GM13977 (cell line): ENCODE measurements around the gene ST8SIA5.

Source experiments
- DNase-seq: peaks from one replicate; pipeline ENCODE4 v3.0.0; 2012; ENCODE audit warnings: low spot score
- in situ Hi-C: fragments of 300-500 bp; cut with MboI; formaldehyde crosslinking; loops from one replicate; pipeline ENCODE4 v1.12.0; 2022; ENCODE audit warnings: low sequenced_read_pairs, low pct_unique_long_range_greater_than_20kb, mixed read lengths, inconsistent platforms; ENCODE audit not compliant: unreplicated experiment
- TF ChIP-seq, protein P1 (sequence below): IDR thresholded peaks from 2 replicates; pipeline ENCODE4 v1.5.1; 2012; ENCODE audit warnings: mild to moderate bottlenecking, control low read depth; ENCODE audit not compliant: insufficient read depth; ENCODE audit errors: extremely low read depth, missing control alignments

Gene ST8SIA5

DNA sequence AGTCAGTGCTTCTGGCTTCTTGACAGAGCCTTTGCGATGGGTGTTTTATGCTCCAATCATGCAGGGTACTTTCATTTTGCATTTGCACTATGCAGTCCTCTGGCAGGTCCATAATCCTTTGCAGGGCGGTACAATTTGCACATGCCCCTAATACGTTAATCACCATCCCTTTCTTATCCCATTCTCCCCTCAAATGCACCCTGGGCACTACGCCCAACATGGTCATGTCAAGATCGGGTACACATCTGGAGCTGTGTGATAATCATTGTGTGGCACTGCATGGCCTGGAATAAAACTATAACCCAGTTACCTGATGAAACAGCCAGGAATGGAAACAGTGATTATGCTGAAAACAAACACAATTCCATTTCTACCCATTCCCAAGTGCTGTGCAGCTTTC lies 127.5 kb downstream of the ST8SIA5 start:
- no peak for DNase-seq
- TF ChIP-seq, protein P1, sequence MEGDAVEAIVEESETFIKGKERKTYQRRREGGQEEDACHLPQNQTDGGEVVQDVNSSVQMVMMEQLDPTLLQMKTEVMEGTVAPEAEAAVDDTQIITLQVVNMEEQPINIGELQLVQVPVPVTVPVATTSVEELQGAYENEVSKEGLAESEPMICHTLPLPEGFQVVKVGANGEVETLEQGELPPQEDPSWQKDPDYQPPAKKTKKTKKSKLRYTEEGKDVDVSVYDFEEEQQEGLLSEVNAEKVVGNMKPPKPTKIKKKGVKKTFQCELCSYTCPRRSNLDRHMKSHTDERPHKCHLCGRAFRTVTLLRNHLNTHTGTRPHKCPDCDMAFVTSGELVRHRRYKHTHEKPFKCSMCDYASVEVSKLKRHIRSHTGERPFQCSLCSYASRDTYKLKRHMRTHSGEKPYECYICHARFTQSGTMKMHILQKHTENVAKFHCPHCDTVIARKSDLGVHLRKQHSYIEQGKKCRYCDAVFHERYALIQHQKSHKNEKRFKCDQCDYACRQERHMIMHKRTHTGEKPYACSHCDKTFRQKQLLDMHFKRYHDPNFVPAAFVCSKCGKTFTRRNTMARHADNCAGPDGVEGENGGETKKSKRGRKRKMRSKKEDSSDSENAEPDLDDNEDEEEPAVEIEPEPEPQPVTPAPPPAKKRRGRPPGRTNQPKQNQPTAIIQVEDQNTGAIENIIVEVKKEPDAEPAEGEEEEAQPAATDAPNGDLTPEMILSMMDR = no peak
- in situ Hi-C loops = no loop called here

DNA sequence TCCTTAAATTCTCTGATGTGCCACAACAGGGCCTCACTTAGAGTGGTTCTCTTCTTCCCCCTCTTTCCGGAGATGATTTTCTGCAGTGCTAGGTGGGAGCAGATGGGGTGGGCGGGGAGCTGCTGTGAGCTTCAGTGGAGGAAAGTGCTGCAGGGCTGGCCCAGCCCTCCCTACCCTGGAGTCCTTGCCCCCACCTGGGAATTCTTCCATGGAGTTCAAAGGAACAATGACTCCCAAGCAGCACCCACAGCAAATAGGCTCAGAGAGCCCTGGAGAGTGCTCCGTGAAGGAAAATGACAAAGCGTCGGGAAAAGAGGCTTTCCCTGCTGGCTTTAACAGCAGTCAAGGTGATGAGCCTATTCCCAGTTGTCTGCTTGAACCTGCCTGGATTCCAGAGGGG lies 128.6 kb downstream of the ST8SIA5 start:
- no peak for DNase-seq
- in situ Hi-C loops = no loop called here
- TF ChIP-seq, protein P1 = no peak

DNA sequence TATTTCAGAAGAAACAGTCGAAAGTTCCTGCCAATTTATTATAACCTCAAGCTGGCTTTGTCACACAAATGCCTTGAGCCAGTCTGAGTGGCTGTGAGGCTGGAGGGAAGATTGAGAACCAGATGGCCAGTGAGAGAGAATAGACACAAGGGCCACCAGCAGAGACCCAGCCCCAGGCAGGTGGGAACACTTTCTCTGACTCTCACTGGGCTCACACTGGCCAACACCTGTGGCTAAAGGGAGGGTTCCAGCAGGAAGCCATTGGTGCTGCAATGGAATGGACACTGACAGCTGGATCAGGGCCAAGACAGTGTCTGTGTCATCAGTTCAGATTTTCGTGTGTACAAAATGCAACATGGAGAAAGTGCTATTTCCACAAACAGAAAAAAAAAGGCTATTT lies 129.7 kb downstream of the ST8SIA5 start:
- TF ChIP-seq, protein P1 = no peak
- in situ Hi-C loops = no loop called here
- no peak for DNase-seq

DNA sequence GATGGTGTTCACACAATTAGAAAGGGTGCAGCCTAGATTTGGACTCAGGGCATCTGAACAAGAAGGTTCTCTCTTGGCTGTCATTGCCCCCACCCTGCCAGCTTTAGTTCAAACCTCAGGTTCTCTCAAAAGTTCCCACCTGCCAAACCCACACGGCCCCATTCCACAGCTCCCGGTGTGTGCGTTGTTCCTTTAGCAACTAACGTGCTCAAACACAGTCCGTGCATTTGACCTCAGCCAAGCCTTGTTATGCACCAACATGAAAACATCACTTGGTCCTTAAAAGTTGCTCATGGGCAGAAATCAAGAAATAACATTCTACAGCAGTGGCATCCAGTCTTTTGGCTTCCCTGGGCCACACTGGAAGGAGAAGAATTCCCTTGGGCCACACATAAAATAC lies 131.8 kb downstream of the ST8SIA5 start:
- in situ Hi-C loops = no loop called here

DNA sequence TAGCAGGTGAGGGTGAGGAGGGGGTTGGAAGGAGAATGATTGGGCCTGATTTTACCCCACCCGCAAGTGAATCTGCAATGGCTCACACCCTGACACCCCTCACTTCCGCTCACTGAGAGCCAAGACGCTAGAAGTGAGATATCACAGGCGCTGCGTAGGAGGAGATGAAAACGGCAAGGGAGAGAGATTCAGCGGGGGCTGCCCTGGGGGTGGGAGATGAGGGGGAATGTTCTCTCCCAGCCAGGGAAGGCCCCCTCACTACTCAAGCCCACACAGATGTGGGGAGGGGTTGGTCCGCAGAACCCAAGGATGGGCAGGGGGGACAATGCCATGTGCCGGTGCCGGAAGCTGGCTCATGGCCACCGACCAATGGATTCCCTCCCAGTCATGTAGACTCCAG lies 132.7 kb downstream of the ST8SIA5 start:
- TF ChIP-seq, protein P1 = no peak
- DNase-seq = no peak
- in situ Hi-C loops = no loop called here

More for the DNA sequence above, 131.8 kb downstream of the ST8SIA5 start:
- TF ChIP-seq, protein P1 = no peak
- DNase-seq = no peak

DNA sequence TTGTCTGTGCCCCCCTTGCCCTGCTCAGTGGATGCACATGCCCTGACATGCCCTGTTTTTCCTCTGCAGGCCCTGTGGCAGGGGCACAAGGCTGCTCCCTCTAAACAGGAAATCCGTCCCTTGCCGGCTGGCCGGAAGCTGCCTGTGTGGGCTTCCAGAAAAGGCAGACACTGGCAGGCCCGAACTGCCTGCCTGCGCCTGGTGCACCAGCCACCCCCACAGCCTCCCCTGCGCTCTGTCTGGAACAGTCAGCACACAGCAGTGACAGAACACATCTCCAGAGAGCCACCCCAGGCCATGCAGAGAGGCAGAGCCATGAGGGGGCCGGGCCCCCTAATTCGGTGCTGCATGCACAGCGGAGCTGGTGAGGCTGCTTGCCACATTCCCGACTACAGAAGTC lies 133.3 kb downstream of the ST8SIA5 start:
- TF ChIP-seq, protein P1 = no peak
- DNase-seq = no peak
- in situ Hi-C loops = no loop called here

DNA sequence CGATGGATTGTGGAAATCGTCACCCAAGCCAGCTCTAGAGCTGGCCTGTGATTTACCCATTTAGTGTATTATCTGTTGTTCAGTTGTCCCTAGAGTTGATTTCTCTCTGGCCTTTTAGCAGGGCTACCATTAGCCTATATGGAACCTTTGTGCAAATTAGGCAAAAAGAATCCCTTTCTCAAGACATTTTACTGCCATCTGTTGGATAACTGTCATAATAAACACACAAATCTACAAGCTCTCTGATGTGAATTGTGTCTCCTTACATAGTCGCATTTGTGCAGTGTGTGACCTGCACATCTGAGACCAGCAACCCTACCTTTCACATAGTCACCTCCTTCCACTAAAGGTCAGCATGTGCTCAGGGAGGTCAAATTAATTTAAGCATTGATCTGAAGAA lies 133.9 kb downstream of the ST8SIA5 start:
- no peak for DNase-seq
- in situ Hi-C loops = no loop called here
- TF ChIP-seq, protein P1 = peak; percentile 18
